GM18508 (cell line): ENCODE measurements around the gene AAGAB.
"Not testable (repeated sequence)": the region's sequence is repeated elsewhere in the genome, so short reads cannot be mapped to it uniquely, and the experiment has no call there.

Source experiments
- ATAC-seq: cut with Tn5 transposase; IDR thresholded peaks from one replicate; pipeline ENCODE4 v1.9.1; 2021; ENCODE audit warnings: moderate number of reproducible peaks; ENCODE audit not compliant: insufficient read depth, unreplicated experiment

AAGAB gene, protein sequence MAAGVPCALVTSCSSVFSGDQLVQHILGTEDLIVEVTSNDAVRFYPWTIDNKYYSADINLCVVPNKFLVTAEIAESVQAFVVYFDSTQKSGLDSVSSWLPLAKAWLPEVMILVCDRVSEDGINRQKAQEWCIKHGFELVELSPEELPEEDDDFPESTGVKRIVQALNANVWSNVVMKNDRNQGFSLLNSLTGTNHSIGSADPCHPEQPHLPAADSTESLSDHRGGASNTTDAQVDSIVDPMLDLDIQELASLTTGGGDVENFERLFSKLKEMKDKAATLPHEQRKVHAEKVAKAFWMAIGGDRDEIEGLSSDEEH

DNA sequence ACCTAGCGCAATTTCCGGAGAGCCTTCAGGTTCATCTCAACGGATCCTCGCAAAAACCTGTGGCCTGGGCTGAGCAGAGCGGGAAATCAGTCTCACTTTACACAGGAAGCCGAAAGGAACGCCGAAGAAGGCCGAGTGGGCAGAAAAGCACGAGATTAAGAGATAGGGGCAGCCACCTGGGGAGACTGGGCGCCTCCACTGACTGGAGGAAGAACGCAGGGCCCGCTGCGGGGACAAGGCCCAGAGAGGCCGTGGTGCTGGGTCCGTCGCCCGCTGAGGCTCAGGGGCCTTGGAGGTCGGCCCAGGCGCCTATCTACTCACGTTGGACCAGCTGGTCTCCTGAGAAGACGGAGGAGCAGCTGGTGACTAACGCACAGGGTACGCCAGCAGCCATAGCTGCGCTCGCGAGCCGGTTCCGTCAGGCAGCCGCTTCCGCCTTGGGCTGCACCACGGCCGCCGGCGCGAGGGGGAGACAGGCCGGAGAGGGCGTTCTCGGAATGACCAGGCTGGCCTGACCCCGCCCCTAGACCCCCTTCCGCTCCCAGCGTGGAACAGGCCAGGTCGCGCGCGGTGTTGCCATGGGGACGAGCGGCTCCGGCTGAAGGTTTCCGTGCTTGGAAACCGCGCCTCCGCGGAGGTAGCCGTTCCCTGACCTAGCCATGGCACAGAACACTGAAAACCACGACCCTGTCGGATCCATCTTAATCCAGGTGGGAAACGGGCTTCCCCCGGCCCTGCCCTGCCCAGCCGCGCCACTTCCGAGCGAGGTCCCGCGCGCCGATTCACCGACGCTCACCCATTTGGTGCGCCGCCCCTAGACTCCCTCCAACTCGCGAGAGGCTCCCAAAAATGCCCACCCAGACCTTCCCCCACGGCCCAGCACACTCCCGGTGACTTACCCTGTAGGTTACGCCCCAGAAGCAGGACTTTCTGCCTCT lies at the start of gene AAGAB, which contains the start of gene IQCH:
TSS of gene AAGAB (minus strand) at position 424 of the 938 bp plus-strand sequence. CDS start at position 394, 30 bp downstream.
TSS of gene IQCH (plus strand) at position 549 of the 938 bp plus-strand sequence. CDS start at position 660, 111 bp downstream.
- peak; percentile 75 for ATAC-seq

DNA sequence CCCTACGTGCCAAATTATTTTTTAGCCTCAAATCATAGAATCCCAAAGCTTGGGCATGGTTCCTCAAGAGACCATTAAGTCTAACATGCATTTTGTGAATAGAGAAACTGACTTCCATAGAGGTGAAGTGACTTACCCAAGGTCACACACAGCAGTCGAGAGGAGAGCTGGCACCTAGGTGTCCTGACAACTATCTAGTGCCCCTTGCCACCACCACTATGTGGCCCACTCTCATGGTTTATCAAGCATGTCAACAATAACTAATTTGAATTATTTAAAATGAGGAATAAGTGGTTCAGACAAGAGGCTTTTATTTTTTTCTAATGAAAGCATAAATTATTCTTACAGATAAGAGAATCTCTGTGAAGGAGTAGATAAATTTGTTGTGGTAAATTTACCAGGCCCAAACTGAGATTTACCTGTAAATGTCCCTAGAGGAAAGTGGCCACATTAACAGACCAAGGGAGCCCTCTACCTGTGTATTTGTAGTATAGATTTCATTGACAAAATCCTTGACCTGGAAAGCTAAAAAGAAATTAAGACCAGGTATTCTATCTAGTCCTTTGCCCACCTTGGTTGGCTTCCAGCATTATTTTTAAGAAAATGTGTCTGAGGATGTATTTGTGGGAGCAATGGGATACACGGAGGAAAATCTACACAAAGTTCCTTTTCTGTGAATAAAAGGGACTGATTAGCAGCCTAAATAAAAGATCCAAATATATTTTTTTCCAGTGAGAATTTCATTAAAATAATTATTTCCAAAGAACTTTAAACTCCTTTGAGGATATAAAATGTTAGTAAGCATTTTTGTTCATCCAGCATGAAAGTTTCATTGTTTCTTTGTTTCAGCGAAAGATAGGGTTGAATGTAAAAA lies 49.3 kb upstream of the AAGAB start:
- no peak for ATAC-seq

DNA sequence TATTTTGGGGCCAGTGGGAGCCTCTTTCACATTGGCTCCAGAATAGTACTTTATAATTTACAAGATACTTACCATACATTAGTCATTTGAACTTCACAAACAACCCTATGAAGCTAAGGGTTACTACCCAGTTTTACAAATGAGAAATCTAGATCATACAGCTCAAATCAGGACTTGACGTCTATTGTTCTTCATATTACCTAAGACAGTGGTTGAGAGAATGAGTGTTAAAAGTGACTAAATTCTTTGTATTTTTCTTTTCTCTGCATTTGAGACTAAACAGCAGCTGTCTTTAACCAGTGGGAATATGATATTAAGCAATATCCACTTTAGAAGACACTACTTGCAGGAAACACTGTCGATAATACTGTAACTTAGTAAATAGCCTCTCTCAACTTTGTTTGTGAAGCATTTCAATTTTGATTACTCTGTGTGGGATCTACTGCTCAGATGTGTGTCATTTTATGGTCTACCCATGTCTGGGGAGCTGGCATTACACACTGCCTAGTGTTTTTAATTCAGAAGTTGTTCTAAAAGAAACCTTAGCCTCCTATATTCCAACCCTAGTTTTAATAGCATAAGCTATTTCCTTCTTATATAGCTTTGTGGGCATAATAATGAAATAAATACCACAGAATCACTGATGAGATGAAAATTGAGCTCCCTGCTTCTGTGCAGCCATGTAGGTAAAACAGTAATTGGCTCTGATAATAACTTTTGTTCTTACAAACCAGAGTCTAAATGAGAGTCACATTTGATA lies 46.0 kb upstream of the AAGAB start:
- ATAC-seq: no peak

DNA sequence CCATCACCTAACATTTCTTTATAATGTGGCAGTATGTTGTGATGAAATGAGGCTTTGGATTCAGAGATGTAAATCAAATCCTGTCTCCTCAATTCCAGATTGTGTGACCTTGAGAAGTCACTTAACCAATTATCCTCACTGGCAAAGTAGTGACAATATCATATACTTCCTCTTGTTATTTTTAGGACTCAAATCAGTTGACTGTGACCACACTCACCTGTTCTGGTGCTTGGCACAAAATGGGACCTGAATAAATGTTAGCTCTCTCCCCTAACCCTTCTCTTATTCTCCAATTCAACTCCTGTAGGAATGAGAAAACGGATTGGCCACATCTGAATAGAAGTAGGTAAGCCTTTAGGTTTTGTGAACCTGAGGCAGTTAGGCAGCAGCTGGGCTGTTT lies 42.2 kb upstream of the AAGAB start:
- ATAC-seq: no peak

DNA sequence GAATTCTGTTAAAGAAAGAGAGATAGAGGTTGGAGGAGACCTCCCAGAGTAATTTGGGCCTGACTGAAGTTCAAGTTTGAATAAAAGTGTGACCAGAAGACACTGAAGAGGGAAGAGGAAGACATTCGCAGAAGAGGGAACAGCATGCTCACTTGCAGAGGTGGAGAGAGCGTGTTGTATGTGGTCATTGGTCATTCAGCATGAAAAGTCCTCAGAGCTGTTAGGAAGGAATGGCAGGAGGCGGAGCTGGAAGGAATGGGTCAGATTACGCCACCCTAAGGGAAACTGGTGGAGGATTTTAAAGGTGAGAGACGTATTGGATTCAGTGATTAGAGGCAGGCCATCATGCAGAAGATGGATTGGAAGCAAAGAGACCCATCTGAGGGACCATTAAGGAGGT lies 41.7 kb upstream of the AAGAB start:
- no peak for ATAC-seq

DNA sequence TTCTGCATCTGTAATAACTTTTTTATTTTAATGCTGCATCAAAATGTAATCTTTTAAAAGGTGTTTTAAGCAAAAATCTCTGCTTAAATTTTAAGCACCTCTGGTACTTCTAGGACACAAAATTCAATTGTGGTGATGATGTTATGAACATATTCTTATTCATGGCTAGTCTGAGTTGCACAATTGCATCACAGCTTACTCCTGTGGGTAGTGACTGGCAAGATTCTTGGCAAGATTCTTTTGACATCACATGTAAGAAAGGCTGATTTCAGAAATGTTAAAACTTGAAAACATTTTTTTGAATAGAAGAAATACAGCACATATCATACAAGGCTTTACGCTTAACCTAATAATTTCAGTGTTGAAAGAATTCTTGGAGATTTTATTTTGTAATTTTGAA lies 35.9 kb upstream of the AAGAB start:
- no peak for ATAC-seq

DNA sequence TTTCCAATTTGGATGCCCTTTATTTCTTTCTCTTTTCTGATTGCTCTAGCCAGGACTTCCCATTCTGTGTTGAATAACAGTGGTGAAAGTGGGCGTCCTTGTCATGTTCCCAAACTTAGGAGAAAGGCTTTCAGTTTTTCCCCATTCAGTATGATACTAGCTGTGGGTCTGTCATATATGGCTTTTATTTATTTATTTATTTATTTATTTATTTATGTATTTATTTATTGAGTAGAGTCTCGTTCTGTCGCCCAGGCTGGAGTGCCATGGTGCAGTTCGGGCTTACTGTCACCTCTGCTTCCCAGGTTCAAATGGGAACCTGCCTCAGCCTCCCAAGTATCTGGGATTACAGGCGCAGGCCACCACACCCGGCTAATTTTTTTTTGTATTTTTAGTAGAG lies 31.9 kb upstream of the AAGAB start:
- not testable (repeated sequence) for ATAC-seq

DNA sequence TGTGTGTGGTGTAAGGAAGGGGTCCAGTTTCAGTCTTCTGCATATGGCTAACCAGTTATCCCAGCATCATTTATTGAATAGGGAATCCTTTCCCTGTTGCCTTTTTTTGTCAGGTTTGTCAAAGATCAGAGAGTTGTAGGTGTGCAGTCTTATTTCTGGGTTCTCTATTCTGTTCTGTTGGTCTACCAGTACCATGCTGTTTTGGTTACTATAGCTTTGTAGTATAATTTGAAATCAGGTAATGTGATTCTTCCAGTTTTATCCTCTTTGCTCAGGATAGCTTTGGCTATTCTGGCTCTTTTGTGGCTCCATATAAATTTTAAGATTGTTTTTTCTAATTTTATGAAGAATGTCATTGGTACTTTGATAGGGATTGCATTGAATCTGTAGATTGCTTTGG lies 31.2 kb upstream of the AAGAB start:
- ATAC-seq: not testable (repeated sequence)

DNA sequence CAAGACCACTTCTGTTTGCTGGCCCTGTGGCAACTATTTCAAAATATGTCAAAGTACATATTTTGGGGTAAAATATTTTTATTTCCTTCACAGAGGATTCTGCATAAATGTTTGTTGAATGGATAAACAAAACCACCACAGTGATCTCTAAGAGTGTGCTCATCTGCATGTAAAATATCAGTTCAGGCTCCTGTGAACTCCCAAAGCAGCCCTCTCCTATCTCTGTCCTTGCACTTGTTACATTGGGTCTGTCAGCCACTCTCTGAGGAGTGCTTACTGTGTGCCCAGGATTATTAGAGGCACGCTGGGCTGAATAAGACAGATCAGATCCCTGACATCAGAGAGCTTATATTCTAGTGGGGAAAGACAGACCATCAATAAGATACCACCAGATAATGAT lies 27.3 kb upstream of the AAGAB start:
- ATAC-seq: no peak

DNA sequence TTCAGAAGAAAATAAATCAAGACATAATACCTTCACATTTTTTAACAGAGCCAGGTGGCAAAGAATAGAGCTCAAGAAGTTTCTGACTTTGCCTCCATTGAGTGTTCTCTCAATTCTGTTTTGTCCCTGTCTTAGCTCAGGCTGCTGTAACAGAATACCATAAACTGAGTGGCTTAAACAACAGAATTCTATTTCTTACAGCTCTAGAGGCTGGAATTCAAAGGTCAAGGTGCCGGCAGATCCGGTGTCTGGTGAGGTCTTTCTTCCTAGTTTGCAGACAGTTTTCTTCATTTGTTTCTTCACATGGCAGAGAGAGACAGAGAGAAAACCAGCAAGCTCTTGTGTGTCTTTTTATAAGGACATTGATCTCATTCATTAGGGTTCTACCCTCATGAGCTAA lies 25.8 kb upstream of the AAGAB start:
- ATAC-seq: no peak

DNA sequence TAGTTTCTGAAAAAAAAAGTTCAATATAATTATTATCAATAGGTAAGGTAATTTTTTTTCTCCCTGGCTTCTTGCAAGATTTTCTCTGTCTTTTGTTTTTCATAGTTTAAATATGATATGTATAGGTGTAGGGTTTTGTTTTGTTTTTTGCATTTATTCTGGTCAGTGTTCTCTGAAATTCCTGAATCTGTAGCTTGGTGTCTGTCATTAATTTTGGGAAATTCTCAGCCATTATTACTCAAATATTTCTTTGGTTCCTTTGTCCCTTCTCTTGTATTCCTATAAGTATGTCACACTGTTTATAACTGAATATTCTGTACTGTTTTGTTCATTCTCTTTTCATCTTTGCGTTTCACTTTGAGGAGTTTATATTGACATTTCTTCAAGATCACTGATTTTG lies 22.2 kb upstream of the AAGAB start:
- no peak for ATAC-seq

DNA sequence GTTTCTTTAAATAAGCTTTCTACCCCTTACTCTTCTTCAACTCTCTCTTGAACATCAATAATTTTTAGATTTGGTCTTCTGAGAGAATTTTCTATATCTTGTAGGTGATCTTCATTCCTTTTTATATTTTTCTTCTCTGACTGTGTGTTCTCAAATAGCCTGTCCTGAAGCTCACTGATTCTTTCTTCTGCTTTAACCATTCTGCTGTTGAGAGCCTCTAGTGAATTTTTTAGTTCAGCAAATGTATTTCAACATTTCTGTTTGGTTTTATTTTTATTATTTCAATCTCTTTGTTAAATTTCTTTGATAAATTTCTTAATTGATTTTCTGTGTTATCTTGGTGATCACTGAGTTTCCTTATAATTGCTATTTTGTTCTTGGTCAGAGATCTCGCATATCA lies 19.8 kb upstream of the AAGAB start:
- no peak for ATAC-seq

DNA sequence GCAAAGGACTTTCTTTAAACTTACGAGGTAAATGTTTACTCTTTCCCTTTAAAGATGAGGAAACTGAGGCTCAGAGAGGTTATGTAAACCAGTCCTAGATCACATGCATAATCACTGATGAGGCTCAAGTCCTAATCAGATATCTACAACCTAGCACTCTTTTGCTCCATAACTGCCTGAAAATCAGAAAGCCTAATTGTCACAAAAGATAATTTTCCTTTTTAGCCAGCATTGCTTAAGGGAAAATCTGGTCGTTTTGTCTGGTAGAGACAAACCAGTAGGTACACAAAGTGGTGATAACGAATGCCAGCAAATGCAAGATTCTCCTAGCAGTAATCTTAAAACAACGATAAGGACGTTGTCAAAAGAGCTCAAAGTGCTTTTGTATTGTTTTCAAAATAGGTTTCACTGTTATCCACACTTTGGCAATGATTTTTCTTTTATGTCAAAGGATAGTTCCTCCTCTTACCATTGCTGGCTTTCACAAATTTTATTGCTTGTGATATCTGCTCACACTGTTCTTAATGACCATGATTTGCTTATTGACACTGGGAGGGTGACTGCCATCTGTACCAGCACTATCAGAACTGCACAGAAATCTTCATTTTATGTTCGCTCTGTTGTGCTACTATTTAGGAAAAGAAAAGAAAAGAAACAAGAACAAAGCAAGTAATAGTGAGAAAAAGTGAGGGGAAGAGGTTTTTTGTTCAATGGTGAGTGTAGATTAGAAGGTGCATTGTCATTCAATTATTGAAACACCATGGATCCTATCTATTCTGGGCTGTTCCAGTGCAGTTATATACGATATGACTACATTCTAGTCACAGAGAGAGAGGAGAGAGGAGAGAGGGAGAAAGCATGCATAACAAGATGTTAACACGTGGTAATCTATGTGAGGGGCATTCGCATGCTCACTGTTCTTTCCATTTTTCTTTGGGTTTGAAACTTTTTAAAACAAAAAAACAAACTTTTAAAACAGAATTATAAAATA lies 13.8 kb upstream of the AAGAB start:
- ATAC-seq: no peak

DNA sequence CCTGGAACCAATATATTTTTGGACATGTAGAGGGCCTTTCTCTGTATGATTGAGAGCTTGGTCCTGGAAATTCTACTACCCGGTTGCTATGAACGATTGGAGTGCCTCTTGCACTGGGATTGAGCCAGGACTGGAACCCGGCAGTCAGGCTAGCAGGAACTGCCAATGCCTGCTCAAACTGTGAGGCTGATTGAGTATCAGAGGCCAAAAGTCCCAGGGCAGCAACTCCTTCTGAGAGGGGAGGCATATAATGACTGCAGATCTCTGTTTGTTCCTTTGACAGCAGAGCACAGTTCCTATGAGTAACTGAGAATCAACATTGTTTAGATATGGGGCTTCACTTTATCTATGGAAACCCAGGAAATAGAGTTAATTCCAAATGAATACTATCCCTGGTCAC lies 13.0 kb upstream of the AAGAB start:
- ATAC-seq: no peak

DNA sequence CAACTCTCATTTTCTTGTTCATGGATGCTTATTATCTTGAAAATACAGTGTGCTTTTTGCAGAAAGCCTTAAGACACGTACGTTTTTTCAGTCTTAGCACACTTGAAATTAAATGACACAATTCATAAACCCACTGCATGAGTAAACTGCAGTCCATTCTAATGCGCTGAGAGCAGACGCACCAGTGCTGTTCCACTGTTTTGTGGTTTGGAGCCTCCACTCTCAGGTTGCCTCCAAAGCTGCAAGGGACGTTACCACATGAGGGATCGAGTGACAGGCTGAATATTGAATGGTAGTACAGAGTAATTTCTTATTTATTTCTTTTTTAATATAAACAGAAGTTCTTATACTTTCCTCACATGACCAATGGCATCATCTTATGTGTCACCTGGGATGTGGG lies 12.4 kb upstream of the AAGAB start:
- no peak for ATAC-seq

DNA sequence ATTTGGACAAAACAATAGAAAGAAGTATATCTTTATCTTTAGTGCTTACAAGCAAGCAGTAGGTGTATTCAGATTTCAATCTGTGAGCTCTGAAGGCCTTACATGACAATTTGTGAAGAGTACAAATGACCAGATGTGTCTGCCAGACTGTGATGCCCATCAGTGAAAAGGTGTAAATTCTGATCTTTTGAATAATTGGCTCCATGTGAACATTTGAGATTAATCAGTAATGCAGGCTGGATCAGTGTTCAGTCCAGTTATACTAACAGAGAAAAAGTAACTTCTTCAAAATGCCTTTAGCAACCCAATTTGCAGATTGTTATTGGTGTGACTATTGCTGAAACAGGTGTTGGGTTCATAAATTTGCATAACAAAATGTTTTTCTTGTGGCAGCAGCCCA lies 5.3 kb upstream of the AAGAB start:
- ATAC-seq: no peak

DNA sequence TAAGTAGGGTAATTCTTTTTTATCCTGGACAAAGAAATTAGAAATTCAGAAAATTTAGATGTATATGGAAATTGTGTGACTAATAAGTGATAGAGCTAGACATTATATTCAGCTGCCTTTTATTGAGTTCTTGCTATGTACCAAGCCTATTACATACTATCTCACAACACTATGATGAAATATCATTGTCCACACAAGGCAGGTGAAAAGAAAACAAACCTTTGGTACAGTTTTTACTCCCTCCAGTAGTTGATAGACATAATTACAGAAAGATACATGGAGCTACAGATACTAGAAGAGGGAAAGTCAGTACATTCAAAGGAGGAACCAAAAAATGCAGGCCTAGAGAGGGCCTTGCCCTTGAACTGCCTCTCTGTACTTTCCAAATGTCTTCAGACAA lies 4.9 kb upstream of the AAGAB start:
- no peak for ATAC-seq

DNA sequence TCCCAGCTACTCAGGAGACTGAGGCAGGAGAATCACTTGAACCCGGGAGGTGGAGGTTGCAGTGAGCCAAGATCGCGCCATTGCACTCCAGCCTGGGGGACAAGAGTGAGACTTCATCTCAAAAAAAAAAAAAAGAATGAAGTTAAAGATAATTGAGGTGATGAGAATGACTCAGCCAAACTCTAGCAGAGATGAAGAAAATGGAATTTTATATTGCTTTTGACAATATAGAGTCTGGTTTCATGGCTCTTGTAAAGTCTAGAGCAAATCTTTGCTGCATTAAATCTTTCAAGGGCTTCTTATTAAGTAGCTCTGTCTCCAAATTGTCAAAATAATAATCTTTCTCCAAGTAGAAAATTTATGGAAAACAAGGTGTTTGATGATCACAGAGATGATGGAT lies 4.0 kb upstream of the AAGAB start:
- ATAC-seq: not testable (repeated sequence)

DNA sequence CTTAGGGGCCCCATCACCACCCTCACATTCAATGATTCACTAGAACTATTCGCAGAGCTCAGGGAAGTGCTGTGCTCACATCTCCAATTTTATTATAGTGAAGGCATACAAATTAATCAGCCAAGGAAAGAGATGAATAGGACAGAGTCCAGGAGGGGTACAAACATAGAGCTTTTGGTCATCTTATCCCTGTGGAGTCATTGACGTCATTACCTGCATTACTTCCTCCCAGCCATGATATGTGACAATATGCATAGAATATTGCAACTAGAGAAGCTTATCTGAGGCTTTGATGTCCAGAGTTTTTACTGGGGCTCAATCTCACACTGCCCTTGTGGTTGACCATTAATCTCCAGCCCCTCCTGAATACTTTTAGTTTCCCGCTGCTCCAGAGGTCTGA lies 1.6 kb upstream of the AAGAB start:
- no peak for ATAC-seq
